Measurements from ENCODE around the gene ASB18. TPM values are rescaled to one million over a fixed set of nuclear protein-coding genes. Genes with fewer than 3 reads are reported as not detected.

ASB18 gene
- total RNA-seq, 1 donor from 2014 or later, result not detected

DNA sequence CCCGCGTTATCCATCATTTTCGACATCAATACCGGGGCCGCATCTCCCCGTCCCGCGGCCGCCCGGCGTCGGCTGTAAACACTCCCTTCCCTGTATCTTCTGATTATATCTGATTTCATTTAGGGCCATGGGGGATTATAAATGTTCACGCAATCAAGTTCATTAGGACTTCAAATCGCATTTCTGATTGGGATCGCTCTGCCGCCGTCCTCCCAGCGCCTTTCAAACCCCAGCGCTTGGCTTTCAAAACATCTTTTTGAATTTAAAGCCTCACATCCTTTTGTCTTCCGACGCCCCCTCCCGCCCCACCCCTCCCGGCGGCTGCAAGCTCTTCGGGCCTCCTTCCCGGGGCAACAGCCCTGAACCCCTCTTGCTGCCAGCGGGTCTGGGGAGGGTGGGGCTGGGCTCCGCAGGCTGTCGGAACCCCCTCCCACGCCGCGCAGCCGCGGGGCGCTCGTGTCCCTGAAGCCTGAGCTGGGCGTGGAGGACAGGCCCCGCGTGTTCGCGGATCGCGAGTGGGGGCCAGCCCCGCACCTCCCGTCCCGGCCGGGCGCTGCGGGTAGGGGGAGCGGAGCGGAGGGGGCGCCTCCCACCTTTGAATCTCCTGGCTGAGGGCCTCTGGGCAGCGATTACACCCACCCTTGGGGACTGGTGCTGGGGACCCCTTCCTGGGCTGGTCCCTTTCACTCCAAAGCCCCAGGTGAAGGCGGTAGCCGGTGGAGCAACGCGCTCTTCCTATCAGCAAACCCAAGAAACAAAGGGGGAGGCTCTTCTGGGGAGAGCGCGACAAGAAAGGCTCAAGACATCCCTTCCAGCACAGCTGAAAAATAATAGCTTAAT lies 84.8 kb downstream of the ASB18 start:
- Mint-ChIP-seq H3K4me1 (peaks cover 5% of the 10 kb centered on the region), H3K36me3 (ENCODE audit: low read depth) (no peaks in the 10 kb centered on the region), H3K27me3 (peaks cover 62% of the 10 kb centered on the region), H3K27ac (no peak overlapping the region), H3K4me3 (no peak overlapping the region), H3K9me3 (no peaks in the 10 kb centered on the region)
- CTCF ChIA-PET, result interaction anchor here (1.5 kb wide), 1 partner anchor 400 kb away, joined by 4 read pairs; no protein-coding TSS in a partner anchor
- DNase-seq (no peak), ATAC-seq (ENCODE audit: low read depth) (no peak)
- TF ChIP-seq, protein P1, sequence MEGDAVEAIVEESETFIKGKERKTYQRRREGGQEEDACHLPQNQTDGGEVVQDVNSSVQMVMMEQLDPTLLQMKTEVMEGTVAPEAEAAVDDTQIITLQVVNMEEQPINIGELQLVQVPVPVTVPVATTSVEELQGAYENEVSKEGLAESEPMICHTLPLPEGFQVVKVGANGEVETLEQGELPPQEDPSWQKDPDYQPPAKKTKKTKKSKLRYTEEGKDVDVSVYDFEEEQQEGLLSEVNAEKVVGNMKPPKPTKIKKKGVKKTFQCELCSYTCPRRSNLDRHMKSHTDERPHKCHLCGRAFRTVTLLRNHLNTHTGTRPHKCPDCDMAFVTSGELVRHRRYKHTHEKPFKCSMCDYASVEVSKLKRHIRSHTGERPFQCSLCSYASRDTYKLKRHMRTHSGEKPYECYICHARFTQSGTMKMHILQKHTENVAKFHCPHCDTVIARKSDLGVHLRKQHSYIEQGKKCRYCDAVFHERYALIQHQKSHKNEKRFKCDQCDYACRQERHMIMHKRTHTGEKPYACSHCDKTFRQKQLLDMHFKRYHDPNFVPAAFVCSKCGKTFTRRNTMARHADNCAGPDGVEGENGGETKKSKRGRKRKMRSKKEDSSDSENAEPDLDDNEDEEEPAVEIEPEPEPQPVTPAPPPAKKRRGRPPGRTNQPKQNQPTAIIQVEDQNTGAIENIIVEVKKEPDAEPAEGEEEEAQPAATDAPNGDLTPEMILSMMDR (IDR thresholded peaks at IDR 0.05), result no peak
- POLR2A ChIA-PET, result no interaction called here
- intact Hi-C loops (cut with micrococcal nuclease), result loop anchor here (2.0 kb wide), 1 partner anchor 401 kb away; no protein-coding TSS in a partner anchor

DNA sequence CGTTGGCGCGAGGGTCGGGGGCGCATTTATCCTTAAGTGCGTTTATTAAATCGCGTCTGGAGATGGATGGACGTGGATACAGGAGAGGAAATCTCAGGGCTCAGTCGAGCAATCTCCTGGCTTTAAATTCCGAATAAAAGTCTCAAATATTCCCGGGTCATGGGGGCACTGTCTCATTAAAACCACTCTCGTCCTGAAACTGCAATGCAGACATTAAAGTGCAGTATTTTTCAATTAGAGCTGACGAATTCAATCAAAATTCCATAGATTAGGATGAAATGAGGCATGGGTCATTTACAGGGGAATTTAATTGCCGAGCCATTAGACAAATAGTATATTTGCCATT lies 85.3 kb downstream of the ASB18 start:
- peaks cover 5% of the 10 kb centered on the region for H3K4me1 Mint-ChIP-seq
- no peaks in the 10 kb centered on the region for H3K36me3 Mint-ChIP-seq (ENCODE audit: low read depth)
- H3K4me3 Mint-ChIP-seq, result no peak overlapping the region
- CTCF ChIA-PET, result interaction anchor here (1.5 kb wide), 1 partner anchor 400 kb away, joined by 4 read pairs; no protein-coding TSS in a partner anchor
- no peak overlapping the region for H3K27ac Mint-ChIP-seq
- H3K27me3 Mint-ChIP-seq, result peaks cover 66% of the 10 kb centered on the region
- POLR2A ChIA-PET, result no interaction called here
- intact Hi-C loops (cut with micrococcal nuclease), result no loop called here
- DNase-seq (no peak), ATAC-seq (ENCODE audit: low read depth) (no peak)
- H3K9me3 Mint-ChIP-seq, result no peaks in the 10 kb centered on the region
- TF ChIP-seq, protein P1 (IDR thresholded peaks at IDR 0.05), result no peak

DNA sequence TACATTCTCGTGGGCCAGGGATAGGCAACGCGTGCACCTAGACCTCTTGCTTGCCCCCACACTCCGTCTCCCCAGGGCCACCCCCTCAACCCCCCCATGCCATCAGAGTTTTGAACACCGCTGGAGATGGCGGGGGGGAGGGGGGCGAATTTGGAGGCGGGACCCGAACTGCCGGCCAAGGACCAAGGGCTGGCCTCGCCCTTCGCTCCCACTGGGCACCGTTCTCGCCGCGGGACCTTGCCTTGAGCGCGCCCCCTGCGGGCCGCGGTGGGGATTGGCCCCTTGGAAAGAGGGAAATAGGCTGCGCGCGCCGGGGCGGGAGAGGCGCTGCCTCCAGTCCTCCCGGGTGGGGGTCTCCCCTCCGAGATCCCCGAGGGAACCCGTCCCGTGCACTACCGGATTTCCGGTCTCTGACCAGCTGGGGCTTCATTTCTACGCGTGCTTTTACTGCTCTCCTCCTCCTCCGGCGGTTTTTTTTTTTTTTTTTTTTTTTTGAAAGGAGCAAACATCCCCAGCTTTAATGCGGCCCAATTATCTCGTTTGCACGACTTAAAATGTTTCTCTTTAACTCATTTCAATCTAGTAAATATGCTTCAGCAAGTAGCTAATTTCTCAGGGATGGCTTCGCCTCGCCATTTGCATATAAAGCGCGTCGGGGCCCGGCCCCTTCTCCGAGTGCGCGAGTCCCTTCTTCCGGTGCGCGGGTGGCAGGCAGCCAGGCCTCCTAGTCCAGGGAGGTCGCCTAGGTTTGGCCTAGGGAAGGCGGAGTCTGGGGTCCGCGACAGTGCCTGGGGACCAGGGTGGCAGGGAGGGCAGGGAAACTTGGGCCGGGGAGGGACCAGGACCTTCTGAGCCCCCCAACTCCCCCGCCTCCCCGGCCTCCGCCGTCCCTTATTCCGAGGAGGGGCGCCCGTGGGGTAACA lies 86.0 kb downstream of the ASB18 start:
- CTCF ChIA-PET, result no interaction called here
- intact Hi-C loops (cut with micrococcal nuclease), result no loop called here
- peaks cover 64% of the 10 kb centered on the region for H3K27me3 Mint-ChIP-seq

DNA sequence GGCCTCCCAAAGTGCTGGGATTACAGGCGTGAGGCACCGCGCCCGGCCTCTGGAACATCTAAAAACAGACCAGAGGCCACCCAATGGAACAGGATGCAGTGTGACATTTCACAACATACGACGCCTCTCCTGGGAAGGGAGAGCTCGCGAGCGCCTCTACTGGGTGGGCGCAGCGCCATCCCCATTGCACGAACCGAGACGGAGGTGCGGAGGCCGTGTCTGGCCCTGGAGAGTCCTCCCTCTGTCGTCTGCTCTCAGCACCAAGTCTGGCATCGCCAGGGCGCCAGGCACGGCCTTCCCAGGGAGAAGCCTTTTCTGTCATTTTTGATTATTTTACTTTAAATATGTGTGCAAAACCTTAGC lies 86.6 kb downstream of the ASB18 start:
- no peaks in the 10 kb centered on the region for H3K36me3 Mint-ChIP-seq (ENCODE audit: low read depth)
- H3K9me3 Mint-ChIP-seq, result no peaks in the 10 kb centered on the region
- no peak overlapping the region for H3K27ac Mint-ChIP-seq
- H3K4me3 Mint-ChIP-seq, result no peak overlapping the region
- intact Hi-C loops (cut with micrococcal nuclease), result no loop called here
- DNase-seq (no peak), ATAC-seq (ENCODE audit: low read depth) (no peak)
- peaks cover 59% of the 10 kb centered on the region for H3K27me3 Mint-ChIP-seq
- ChIA-PET CTCF (no interaction called here), POLR2A (no interaction called here)
- TF ChIP-seq, protein P1 (IDR thresholded peaks at IDR 0.05), result no peak
- peaks cover 5% of the 10 kb centered on the region for H3K4me1 Mint-ChIP-seq

More for the DNA sequence above, 86.0 kb downstream of the ASB18 start:
- Mint-ChIP-seq H3K36me3 (ENCODE audit: low read depth) (no peaks in the 10 kb centered on the region), H3K27ac (no peak overlapping the region), H3K4me1 (peaks cover 5% of the 10 kb centered on the region), H3K9me3 (no peaks in the 10 kb centered on the region), H3K4me3 (no peak overlapping the region)
- no peak for DNase-seq
- TF ChIP-seq, protein P1 (IDR thresholded peaks at IDR 0.05), result no peak
- POLR2A ChIA-PET, result no interaction called here
- ATAC-seq (ENCODE audit: low read depth), result no peak

DNA sequence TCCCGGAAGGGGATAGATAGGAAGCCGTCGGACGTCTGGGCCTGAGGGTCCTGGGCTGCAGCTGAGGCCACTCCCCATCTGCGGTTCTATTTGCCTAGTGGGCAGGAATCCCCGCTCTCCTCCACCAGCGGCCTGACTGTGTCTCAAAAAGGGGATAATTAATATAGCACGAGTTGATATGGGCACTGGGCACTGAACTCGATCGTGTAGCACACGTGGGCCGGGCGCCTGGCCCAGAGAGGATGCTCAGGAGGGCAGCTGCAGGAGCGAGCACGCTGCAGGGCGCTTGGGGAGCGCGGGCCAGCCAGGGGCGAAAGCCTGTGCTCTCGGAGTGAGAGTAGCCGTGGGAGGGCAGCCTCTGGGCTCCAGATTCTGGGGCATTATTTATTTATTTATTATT lies 87.3 kb downstream of the ASB18 start:
- ATAC-seq (ENCODE audit: low read depth), result no peak
- ChIA-PET POLR2A (no interaction called here), CTCF (no interaction called here)
- TF ChIP-seq, protein P1 (IDR thresholded peaks at IDR 0.05), result no peak
- no peaks in the 10 kb centered on the region for H3K36me3 Mint-ChIP-seq (ENCODE audit: low read depth)
- intact Hi-C loops (cut with micrococcal nuclease), result no loop called here
- H3K4me1 Mint-ChIP-seq, result peaks cover 5% of the 10 kb centered on the region
- H3K27ac Mint-ChIP-seq, result no peak overlapping the region
- no peaks in the 10 kb centered on the region for H3K9me3 Mint-ChIP-seq
- H3K4me3 Mint-ChIP-seq, result no peak overlapping the region
- no peak for DNase-seq
- H3K27me3 Mint-ChIP-seq, result peaks cover 57% of the 10 kb centered on the region

All from activated B cell treated with CpG ODN at 0.5 μM for 24 hours (primary cell).